HepG2 (cell line): ENCODE results near the gene NT5DC4. TPM values are rescaled to one million over a fixed set of nuclear protein-coding genes. Genes with fewer than 3 reads are reported as not detected.

Experiments used
- ATAC-seq: fragments of 200-7000 bp; cut with Tn5 transposase; 3 replicates; pipeline ENCODE4 v1.9.1; 2020; ENCODE audit warnings: mild to moderate bottlenecking, moderate library complexity
- BruUV-seq: library from RNA; stranded (reverse); fragments of 400-500 nt; replicated peaks from 2 replicates; lab custom pipeline; 2021; lab: Mats Ljungman, UMichigan
- CTCF ChIA-PET: fragments of 300-600 bp; formaldehyde crosslinking; extraction: SDS; loops from one replicate; lab custom pipeline; 2021; ENCODE audit warnings: low total read pairs, inconsistent platforms, low intra/inter-chr PET ratio; lab: Yijun Ruan, JAX
- POLR2A ChIA-PET: fragments of 350-600 bp; sonication (Branson Sonifier 250); formaldehyde crosslinking; loops from one replicate; lab custom pipeline; 2020; ENCODE audit warnings: antibody characterized with exemption, inconsistent platforms; lab: Yijun Ruan, JAX
- DNase-seq: peaks from one replicate; pipeline ENCODE4 v3.0.0-alpha.2; 2015; ENCODE audit warnings: low spot score
- FAIRE-seq: peaks from 3 replicates; lab custom pipeline; 2011; peaks lifted over from hg19 to GRCh38; lab: Jason Lieb, UNC
- H2AFZ ChIP-seq: one replicate; pipeline ENCODE4 v1.6.1; 2011; ENCODE audit warnings: low read length, inconsistent platforms
- H3K27ac ChIP-seq: fragments of 300-600 bp; 3 replicates; pipeline ENCODE4 v1.8.0; 2011; ENCODE audit warnings: mixed run types, mild to moderate bottlenecking, mixed read lengths, low read length, inconsistent platforms; ENCODE audit not compliant: insufficient read depth; ENCODE audit errors: extremely low read length
- H3K27me3 ChIP-seq, 2 experiments: fragments of 200-600 bp in 1 of 2; 2 replicates in 1 of 2; 3 replicates in 1 of 2; pipeline versions ENCODE4 v1.6.0 to v1.8.0; 2011; ENCODE audit warnings: low read length in 2 of 2, mild to moderate bottlenecking in 2 of 2, moderate library complexity in 2 of 2, inconsistent platforms in 1 of 2; ENCODE audit not compliant: insufficient read depth in 2 of 2, control insufficient read depth in 1 of 2
- H3K36me3 ChIP-seq, 2 experiments: fragments of 200-600 bp in 1 of 2; replicated peaks in 1 of 2; 2 replicates in 1 of 2; 3 replicates in 1 of 2; pipeline versions ENCODE4 v1.5.1 to v1.8.0; 2011; ENCODE audit warnings: low read length in 2 of 2, inconsistent platforms in 1 of 2; ENCODE audit not compliant: insufficient read depth in 2 of 2, control insufficient read depth in 1 of 2
- H3K4me1 ChIP-seq: 2 replicates; pipeline ENCODE4 v1.5.1; 2012; ENCODE audit warnings: low read length, inconsistent platforms; ENCODE audit not compliant: insufficient read depth
- H3K4me2 ChIP-seq: 2 replicates; pipeline ENCODE4 v1.6.0; 2011; ENCODE audit warnings: low read depth, low read length, inconsistent platforms
- H3K4me3 ChIP-seq, 3 experiments: fragments of 200-600 bp in 1 of 3; sonication (generic), shearing (Covaris generic) in 1 of 3; replicated peaks in 1 of 3; 2 replicates each; pipeline ENCODE4 v1.5.1; 2011 to 2016; ENCODE audit warnings: low read length in 3 of 3, inconsistent platforms in 2 of 3, low read depth in 2 of 3, mild to moderate bottlenecking in 2 of 3, control low read depth in 1 of 3, mixed read lengths in 1 of 3; ENCODE audit not compliant: insufficient read depth in 1 of 3
- H3K79me2 ChIP-seq: one replicate; pipeline ENCODE4 v1.6.1; 2011; ENCODE audit warnings: low read length, inconsistent platforms; ENCODE audit not compliant: insufficient read depth
- H3K9ac ChIP-seq: 2 replicates; pipeline ENCODE4 v1.6.0; 2011; ENCODE audit warnings: mild to moderate bottlenecking, low read depth, low read length, inconsistent platforms; ENCODE audit not compliant: insufficient read depth
- H3K9me3 ChIP-seq: 2 replicates; pipeline ENCODE4 v1.5.1; 2012; ENCODE audit warnings: mild to moderate bottlenecking, low read length
- H4K20me1 ChIP-seq: 2 replicates; pipeline ENCODE4 v1.6.0; 2011; ENCODE audit warnings: inconsistent platforms, mild to moderate bottlenecking, low read length, moderate library complexity; ENCODE audit not compliant: insufficient read depth
- ARID2 ChIP-seq: sonication (generic); formaldehyde crosslinking; IDR thresholded peaks from 2 replicates; pipeline ENCODE4 v1.8.1; 2022; ENCODE audit warnings: mild to moderate bottlenecking, missing genetic modification reagents, borderline replicate concordance
- GATA4 ChIP-seq: sonication (generic); IDR thresholded peaks from 2 replicates; pipeline ENCODE4 v1.6.1; 2016; ENCODE audit warnings: antibody characterized with exemption, low read depth, borderline replicate concordance
- KDM6A ChIP-seq: IDR thresholded peaks from 2 replicates; pipeline ENCODE4 v1.6.1; 2016; ENCODE audit warnings: low read depth
- MED8 ChIP-seq: sonication (generic); formaldehyde crosslinking; IDR thresholded peaks from 2 replicates; pipeline ENCODE4 v1.8.1; 2023; ENCODE audit warnings: mild to moderate bottlenecking, missing genetic modification reagents; ENCODE audit not compliant: insufficient replicate concordance
- RERE ChIP-seq: IDR thresholded peaks from 2 replicates; pipeline ENCODE4 v1.6.1; 2016; ENCODE audit warnings: low read depth, missing genetic modification reagents, missing compliant biosample characterization
- SOX5 ChIP-seq: IDR thresholded peaks from 2 replicates; pipeline ENCODE4 v1.6.1; 2016; ENCODE audit warnings: borderline replicate concordance
- SP5 ChIP-seq: IDR thresholded peaks from 2 replicates; pipeline ENCODE4 v1.6.1; 2016; ENCODE audit warnings: low read depth, borderline replicate concordance
- TERF1 ChIP-seq: sonication (generic); formaldehyde crosslinking; IDR thresholded peaks from 2 replicates; pipeline ENCODE4 v1.8.0; 2022; ENCODE audit warnings: mild to moderate bottlenecking, missing genetic modification reagents, moderate library complexity
- ZBTB25 ChIP-seq: IDR thresholded peaks from 2 replicates; pipeline ENCODE4 v1.6.1; 2018; ENCODE audit warnings: missing genetic modification reagents
- ZC3H13 ChIP-seq: sonication (generic); formaldehyde crosslinking; IDR thresholded peaks from 2 replicates; pipeline ENCODE4 v1.8.1; 2023; ENCODE audit warnings: mild to moderate bottlenecking, missing genetic modification reagents, moderate library complexity
- ZNF383 ChIP-seq: sonication (generic); formaldehyde crosslinking; IDR thresholded peaks from 2 replicates; pipeline ENCODE4 v1.4.0; 2020; ENCODE audit warnings: missing genetic modification reagents, mild to moderate bottlenecking, borderline replicate concordance
- ZNF629 ChIP-seq: sonication (generic); formaldehyde crosslinking; conservative IDR thresholded peaks from 2 replicates; pipeline ENCODE4 v1.5.0; 2020; ENCODE audit warnings: missing genetic modification reagents
- ZNF660 ChIP-seq: sonication (generic); formaldehyde crosslinking; IDR thresholded peaks from 2 replicates; pipeline ENCODE4 v1.5.1; 2020; ENCODE audit warnings: mild to moderate bottlenecking, low read depth, missing genetic modification reagents, borderline replicate concordance
- ZNF672 ChIP-seq: sonication (generic); formaldehyde crosslinking; IDR thresholded peaks from 2 replicates; pipeline ENCODE4 v1.8.1; 2022; ENCODE audit warnings: missing genetic modification reagents
- ZNF780A ChIP-seq: sonication (generic); formaldehyde crosslinking; IDR thresholded peaks from 2 replicates; pipeline ENCODE4 v1.8.0; 2022; ENCODE audit warnings: mild to moderate bottlenecking, missing genetic modification reagents, moderate library complexity
- WGBS: methylation state at CpG from one replicate; pipeline ENCODE4 v1.1.6; 2017; ENCODE audit warnings: low lambda C conversion rate; 5-methylcytosine and 5-hydroxymethylcytosine counted together
- in situ Hi-C: cut with HindIII; loops from 2 replicates; pipeline ENCODE4 v1.10.0; 2017; ENCODE audit warnings: low pct_unique_long_range_greater_than_20kb; ENCODE audit not compliant: extremely low pct_ligation_motif_present
- intact Hi-C: fragments of 100-400 bp; cut with micrococcal nuclease; formaldehyde crosslinking; loops from one replicate; pipeline ENCODE4 v1.10.0; 2022; ENCODE audit not compliant: unreplicated experiment
- polyA plus RNA-seq, 8 experiments: library from polyadenylated mRNA; depleted of rRNA in 3 of 8; stranded (reverse) in 7 of 8; unstranded in 1 of 8; fragments of >200 nt; fragmentation: Illumina TruSeq in 4 of 8; extraction: Trizol in 4 of 8; gene quantifications; 2 replicates each; pipeline versions ENCODE4 v1.2.1 to v1.2.3, GENCODE V29; 2011 to 2016; ENCODE audit warnings: low read depth in 4 of 8, missing spikeins in 1 of 8, mixed read lengths in 1 of 8; ENCODE audit not compliant: insufficient read depth in 1 of 8
- total RNA-seq, 5 experiments: library from RNA; depleted of rRNA; stranded (reverse); fragments of >200 nt; fragmentation: Illumina TruSeq; extraction: Trizol; gene quantifications; 2 replicates each; pipeline ENCODE4 v1.2.3, GENCODE V29; 2016; ENCODE audit warnings: low read depth in 1 of 5

Gene NT5DC4
- total and polyA plus RNA-seq, 2 of the 13 experiments (the other 11 are each of a cell fraction or from before 2014, with no cell fraction given) = 0.04 to 4.2 TPM

- TF ChIP-seq ZBTB25 (CRISPR knock-in tag) (no peak), ZNF660 (CRISPR knock-in tag) (no peak), SOX5 (CRISPR knock-in tag) (peak; percentile 42; the same call in 1 of the 2 replicates), ZNF629 (CRISPR knock-in tag) (no peak), ZNF672 (CRISPR knock-in tag) (no peak), ZNF383 (CRISPR knock-in tag) (no peak), MED8 (CRISPR knock-in tag) (no peak), ZC3H13 (CRISPR knock-in tag) (no peak), KDM6A (CRISPR knock-in tag) (no peak), ARID2 (CRISPR knock-in tag) (no peak)
Measured at GRCh38 chr2:112683550-112684414, 37.0 kb upstream of the NT5DC4 start (continued).

- Histone ChIP-seq H3K9ac (no peak overlapping the region), H3K4me1 (peaks cover 52% of the 10 kb centered on the region), H4K20me1 (no peaks in the 10 kb centered on the region), H3K4me3 (no peak overlapping the region), H3K4me2 (no peak overlapping the region), H3K36me3 (no peaks in the 10 kb centered on the region), H3K79me2 (no peaks in the 10 kb centered on the region), H3K27ac (no peak overlapping the region), H3K27me3 (peaks cover 0 to 25% of the 10 kb centered on the region in 2 experiments; a peak in 3 of 5 replicates), H2AFZ (no peak overlapping the region), H3K9me3 (no peaks in the 10 kb centered on the region)
- in situ Hi-C loops = no loop called here
- WGBS = 29% methylated on average over 3 of the region's 3 CpGs
- no peak for FAIRE-seq
- no peak for DNase-seq
- CTCF ChIA-PET = no interaction called here
- POLR2A ChIA-PET = interaction anchor here (1.4 kb wide), 1 partner anchor 8 kb away, joined by 4 read pairs; no protein-coding TSS in a partner anchor
- no TSS peak for BruUV-seq
- no peak for ATAC-seq
- intact Hi-C loops = no loop called here
- TF ChIP-seq GATA4 (no peak), SP5 (CRISPR knock-in tag) (no peak), ZNF780A (CRISPR knock-in tag) (no peak), RERE (no peak), TERF1 (CRISPR knock-in tag) (no peak)
Measured at GRCh38 chr2:112684415-112684775, 36.4 kb upstream of the NT5DC4 start.
